ENCODE results near the gene SLC12A9.

Gene SLC12A9

GRCh38 chr7:100827330-100828226, 24.9 kb upstream of the SLC12A9 start, which contains the start of gene EPHB4 (continued):
- TF ChIP-seq ZNF23 (tag by site-specific recombination; IDR thresholded peaks at IDR 0.05; ENCODE audit: borderline replicate concordance) (no peak), ZNF600 (tag by site-specific recombination; IDR thresholded peaks at IDR 0.05) (peak; percentile 81), ZNF670 (tag by site-specific recombination; IDR thresholded peaks at IDR 0.05; ENCODE audit: low read depth) (no peak), ZNF18 (tag by site-specific recombination; IDR thresholded peaks at IDR 0.05) (no peak), REST (tag by site-specific recombination; IDR thresholded peaks at IDR 0.05) (peak; percentile 65), ELK4 (IDR thresholded peaks at IDR 0.05; ENCODE audit: borderline replicate concordance, low read depth, low read length) (no peak), ZNF449 (tag by site-specific recombination; IDR thresholded peaks at IDR 0.05) (0 out of 2 replicates have a peak, but pooled peaks have one; percentile 24), YY2 (tag by site-specific recombination; IDR thresholded peaks at IDR 0.05) (no peak; the same call in 1 of the 2 replicates), PATZ1 (tag by site-specific recombination; IDR thresholded peaks at IDR 0.05) (peak; percentile 96), ZBTB10 (tag by site-specific recombination; IDR thresholded peaks at IDR 0.05) (peak; percentile 92), ZNF677 (tag by site-specific recombination; IDR thresholded peaks at IDR 0.05) (no peak), PRDM1 (tag by site-specific recombination; IDR thresholded peaks at IDR 0.05) (peak; percentile 74), ZNF777 (tag by site-specific recombination; IDR thresholded peaks at IDR 0.05; ENCODE audit: borderline replicate concordance) (peak; percentile 76; the same call in 1 of the 2 replicates), SCRT1 (tag by site-specific recombination; IDR thresholded peaks at IDR 0.05; ENCODE audit: borderline replicate concordance) (no peak), ZNF184 (tag by site-specific recombination; IDR thresholded peaks at IDR 0.05) (no peak), PRDM2 (tag by site-specific recombination; IDR thresholded peaks at IDR 0.05; ENCODE audit: borderline replicate concordance) (no peak), ZNF169 (tag by site-specific recombination; IDR thresholded peaks at IDR 0.05) (no peak), ZNF529 (tag by site-specific recombination; IDR thresholded peaks at IDR 0.05; ENCODE audit: insufficient replicate concordance) (no peak)
